NCI-H446 treated with DMSO at 0.1 percent for 48 hours (cell line): ENCODE data around the gene GARIN1A.

Source experiments
- DNase-seq: peaks from one replicate; lab custom pipeline; 2025; lab: John Stamatoyannopoulos, UW

GARIN1A gene

DNA sequence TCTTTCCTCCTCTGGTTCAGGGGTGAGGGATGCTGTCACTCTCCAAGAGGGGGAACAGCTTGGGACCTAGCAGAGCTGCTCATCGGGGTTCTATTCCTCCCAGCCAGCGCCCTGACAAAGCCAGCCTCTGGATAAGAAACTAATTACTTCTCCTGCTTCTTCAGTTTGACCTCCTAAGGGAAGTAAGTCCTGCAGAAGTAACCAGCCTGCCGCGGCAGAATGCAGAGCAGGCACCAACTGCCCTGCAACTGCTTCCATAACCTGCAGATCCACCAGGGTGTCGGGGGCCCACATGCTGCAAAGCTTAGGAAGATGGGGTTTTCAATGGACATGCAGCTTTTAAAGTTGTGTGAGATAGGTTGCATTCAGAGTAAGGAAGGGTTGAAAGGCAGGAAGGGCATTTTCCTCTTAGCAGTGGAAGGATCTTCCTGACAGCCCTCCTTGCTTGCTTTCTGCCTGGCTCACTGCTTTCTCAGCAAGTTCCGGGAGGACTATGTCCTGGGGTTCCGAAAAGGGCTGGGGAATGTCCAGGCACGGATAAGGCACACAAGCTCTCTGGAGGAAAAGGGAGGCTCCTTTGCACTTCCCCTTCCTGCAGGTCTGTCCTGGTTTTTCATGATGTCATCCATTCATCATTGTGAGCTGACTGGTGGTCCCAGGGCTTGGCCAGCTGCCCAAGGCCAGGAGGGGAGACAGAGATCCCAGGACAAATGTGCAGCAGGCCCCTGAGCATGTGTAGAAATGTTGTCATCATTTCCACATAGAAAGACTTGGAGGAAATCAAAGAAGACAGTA, 42.8 kb downstream of the GARIN1A start:
- DNase-seq = no peak

DNA sequence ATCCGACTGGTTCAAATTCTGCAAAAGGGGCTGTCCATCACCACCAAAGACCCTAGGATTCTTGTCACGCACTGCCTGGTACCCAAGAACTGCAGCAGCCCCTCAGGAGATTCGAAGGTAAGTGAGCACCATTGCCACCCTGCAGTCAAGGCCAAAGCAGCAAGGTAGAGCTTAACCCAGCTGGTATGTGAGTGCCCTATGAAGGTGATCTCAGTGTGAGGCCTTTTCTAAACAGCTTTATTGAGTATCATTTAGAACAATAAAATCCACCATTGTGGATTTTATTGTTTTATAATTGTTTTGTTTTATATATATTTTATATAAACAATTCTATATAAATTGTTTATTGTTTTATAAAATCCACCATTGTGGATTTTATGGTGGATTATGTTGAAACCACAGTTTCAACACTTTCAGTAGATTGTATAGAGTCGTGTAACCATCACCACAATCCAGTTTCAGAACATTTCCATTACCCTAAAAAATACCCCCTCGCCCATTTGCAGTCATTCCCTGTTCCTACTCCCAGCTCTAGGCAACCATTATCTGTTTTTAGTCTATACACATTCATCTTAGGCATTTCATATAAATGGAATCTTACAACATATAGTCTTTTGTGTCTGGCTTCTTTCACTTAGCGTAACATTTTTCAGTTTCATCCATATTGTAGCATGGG, 47.0 kb downstream of the GARIN1A start:
- DNase-seq = no peak

DNA sequence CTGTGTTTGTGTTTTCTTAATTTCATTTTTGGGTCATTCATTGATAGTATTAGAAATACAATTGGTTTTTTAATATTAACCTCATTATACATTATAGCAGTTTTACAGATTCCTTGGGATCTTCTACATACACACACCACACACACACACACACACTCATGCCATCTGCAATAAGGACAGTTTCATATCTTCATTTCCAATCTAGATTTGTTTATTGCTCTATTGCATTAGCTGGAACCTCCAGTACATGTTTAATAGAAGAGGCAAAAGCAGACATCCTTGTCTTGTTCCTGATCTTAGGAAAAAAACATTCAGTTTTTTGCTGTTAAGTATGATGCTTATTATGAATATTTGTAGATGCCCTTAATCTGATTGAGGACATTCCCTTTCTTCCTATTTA, 49.3 kb downstream of the GARIN1A start:
- no peak for DNase-seq
